Type B pancreatic cell (in vitro differentiated cells): Measurements from ENCODE around the gene ASIC3. TPM values are rescaled to one million over a fixed set of nuclear protein-coding genes. Genes with fewer than 3 reads are reported as not detected.

Source experiments
- DNase-seq: peaks from one replicate; pipeline ENCODE4 v3.0.0; 2021; ENCODE audit warnings: mixed read lengths; ENCODE audit not compliant: unreplicated experiment; ENCODE audit errors: extremely low spot score
- H3K27ac Mint-ChIP-seq: 2 replicates; pipeline ENCODE4 v1.8.0; 2021; ENCODE audit warnings: mild to moderate bottlenecking, mixed read lengths
- H3K27me3 Mint-ChIP-seq: 2 replicates; pipeline ENCODE4 v1.8.0; 2021; ENCODE audit warnings: mixed read lengths
- H3K36me3 Mint-ChIP-seq: 2 replicates; pipeline ENCODE4 v1.8.0; 2021; ENCODE audit warnings: mixed read lengths
- H3K4me1 Mint-ChIP-seq: one replicate; pipeline ENCODE4 v1.8.0; 2021; ENCODE audit warnings: mixed read lengths; ENCODE audit not compliant: unreplicated experiment
- H3K4me3 Mint-ChIP-seq: 2 replicates; pipeline ENCODE4 v1.8.0; 2021; ENCODE audit warnings: mild to moderate bottlenecking, mixed read lengths
- H3K9me3 Mint-ChIP-seq: 2 replicates; pipeline ENCODE4 v1.8.0; 2021; ENCODE audit warnings: mixed read lengths
- total RNA-seq: library from RNA; stranded (reverse); gene quantifications from 2 replicates; pipeline ENCODE4 v1.2.1, GENCODE V29; 2021; ENCODE audit warnings: low replicate concordance
- TF ChIP-seq, protein P1 (sequence below): fragments of 200-600 bp; sonication (generic); conservative IDR thresholded peaks from 2 replicates; pipeline ENCODE4 v1.5.0; 2021; ENCODE audit warnings: antibody characterized with exemption, mild to moderate bottlenecking

ASIC3 gene
- total RNA-seq, 1 donor from 2014 or later, result 4.4 TPM

DNA sequence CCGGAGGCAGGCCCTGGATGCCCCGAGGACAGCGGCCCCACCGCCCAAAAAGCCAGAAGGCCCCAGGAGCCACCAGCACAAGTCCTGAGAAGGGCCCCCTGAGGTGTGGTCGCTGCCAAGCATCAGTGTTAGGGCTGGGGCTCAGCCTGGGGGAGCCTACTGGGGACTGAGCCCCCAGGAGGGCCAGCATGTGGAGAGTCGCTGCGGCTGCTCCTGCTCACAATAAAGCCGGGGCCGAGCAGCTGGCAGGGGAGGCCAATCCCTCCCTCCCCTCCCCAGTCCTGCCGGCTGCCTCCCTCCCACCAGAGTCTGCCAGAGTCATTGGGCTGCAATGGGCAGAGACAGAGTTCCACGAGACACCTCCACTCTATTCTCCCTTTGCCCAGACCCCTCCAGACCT, 3.1 kb upstream of the ASIC3 start:
- peaks cover 9% of the 10 kb centered on the region for H3K27me3 Mint-ChIP-seq
- H3K27ac Mint-ChIP-seq, result no peak overlapping the region
- peaks cover 5% of the 10 kb centered on the region for H3K4me1 Mint-ChIP-seq
- no peak overlapping the region for H3K4me3 Mint-ChIP-seq
- H3K9me3 Mint-ChIP-seq, result no peaks in the 10 kb centered on the region
- no peak for DNase-seq
- no peaks in the 10 kb centered on the region for H3K36me3 Mint-ChIP-seq
- TF ChIP-seq, protein P1, sequence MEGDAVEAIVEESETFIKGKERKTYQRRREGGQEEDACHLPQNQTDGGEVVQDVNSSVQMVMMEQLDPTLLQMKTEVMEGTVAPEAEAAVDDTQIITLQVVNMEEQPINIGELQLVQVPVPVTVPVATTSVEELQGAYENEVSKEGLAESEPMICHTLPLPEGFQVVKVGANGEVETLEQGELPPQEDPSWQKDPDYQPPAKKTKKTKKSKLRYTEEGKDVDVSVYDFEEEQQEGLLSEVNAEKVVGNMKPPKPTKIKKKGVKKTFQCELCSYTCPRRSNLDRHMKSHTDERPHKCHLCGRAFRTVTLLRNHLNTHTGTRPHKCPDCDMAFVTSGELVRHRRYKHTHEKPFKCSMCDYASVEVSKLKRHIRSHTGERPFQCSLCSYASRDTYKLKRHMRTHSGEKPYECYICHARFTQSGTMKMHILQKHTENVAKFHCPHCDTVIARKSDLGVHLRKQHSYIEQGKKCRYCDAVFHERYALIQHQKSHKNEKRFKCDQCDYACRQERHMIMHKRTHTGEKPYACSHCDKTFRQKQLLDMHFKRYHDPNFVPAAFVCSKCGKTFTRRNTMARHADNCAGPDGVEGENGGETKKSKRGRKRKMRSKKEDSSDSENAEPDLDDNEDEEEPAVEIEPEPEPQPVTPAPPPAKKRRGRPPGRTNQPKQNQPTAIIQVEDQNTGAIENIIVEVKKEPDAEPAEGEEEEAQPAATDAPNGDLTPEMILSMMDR, result no peak

GRCh38 chr7:151045967-151046366, 2.4 kb upstream of the ASIC3 start:
- H3K36me3 Mint-ChIP-seq, result no peaks in the 10 kb centered on the region
- TF ChIP-seq, protein P1, result no peak
- H3K27ac Mint-ChIP-seq, result no peak overlapping the region
- DNase-seq, result no peak
- peaks cover 14% of the 10 kb centered on the region for H3K27me3 Mint-ChIP-seq
- H3K4me3 Mint-ChIP-seq, result no peak overlapping the region
- peaks cover 5% of the 10 kb centered on the region for H3K4me1 Mint-ChIP-seq
- H3K9me3 Mint-ChIP-seq, result no peaks in the 10 kb centered on the region

DNA sequence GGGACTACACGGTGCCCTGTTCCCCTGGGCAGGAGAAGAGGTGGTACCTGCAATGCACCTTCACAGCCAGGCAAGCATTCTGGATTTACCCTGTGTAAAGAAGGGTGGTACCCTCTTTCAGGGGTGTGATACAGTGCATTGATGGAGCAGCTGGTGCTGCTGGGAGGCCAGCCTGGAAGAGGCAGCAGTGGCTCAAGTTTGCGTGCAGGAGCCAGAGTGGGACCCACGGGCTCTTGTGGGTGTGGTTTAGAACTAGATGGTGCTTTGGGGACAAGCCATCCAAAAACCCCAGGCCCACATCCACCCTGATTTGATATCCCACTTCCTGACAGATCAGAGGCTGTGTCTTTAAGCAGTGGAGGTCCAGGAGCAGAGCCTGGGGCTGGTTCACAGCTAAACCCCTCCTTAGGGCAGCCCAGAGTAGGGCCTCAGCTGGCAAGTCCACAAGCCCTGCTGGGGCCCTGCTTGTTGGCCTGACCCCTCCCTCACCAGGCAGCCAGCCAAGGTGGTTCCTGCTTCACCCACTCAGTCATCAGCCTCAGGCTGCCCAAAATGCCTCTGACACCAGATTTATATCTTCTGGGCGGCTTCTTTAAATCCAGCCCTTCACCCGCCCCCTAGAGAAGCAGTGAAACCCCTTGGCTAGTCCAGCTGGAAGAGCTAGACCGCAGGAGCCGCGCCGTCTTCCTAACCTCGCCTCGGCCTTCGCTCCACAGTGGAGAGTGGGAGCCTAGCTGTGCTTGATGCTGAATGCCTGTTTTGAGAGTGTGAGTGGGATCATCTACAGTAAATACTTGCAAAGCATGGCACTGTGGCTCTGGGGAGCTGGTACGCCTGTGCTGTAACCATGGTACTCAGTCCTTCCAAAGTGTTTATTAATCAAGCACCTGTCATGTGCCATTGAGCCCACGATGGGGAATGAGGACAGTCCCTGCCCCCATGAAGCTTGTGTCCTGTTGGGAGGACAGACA, 1.4 kb upstream of the ASIC3 start:
- H3K4me1 Mint-ChIP-seq, result peaks cover 5% of the 10 kb centered on the region
- H3K4me3 Mint-ChIP-seq, result no peak overlapping the region
- H3K27me3 Mint-ChIP-seq, result peaks cover 14% of the 10 kb centered on the region
- no peak overlapping the region for H3K27ac Mint-ChIP-seq
- DNase-seq, result no peak
- no peaks in the 10 kb centered on the region for H3K36me3 Mint-ChIP-seq
- TF ChIP-seq, protein P1, result no peak
- H3K9me3 Mint-ChIP-seq, result no peaks in the 10 kb centered on the region

GRCh38 chr7:151048911-151049463, 656 bp downstream of the ASIC3 start:
- no peak for DNase-seq
- no peaks in the 10 kb centered on the region for H3K9me3 Mint-ChIP-seq
- peaks cover 5% of the 10 kb centered on the region for H3K4me1 Mint-ChIP-seq
- H3K27ac Mint-ChIP-seq, result no peak overlapping the region
- H3K4me3 Mint-ChIP-seq, result no peak overlapping the region
- peaks cover 20% of the 10 kb centered on the region for H3K27me3 Mint-ChIP-seq
- TF ChIP-seq, protein P1, result no peak
- peaks cover 4% of the 10 kb centered on the region for H3K36me3 Mint-ChIP-seq

GRCh38 chr7:151051108-151051507, 2.8 kb downstream of the ASIC3 start:
- no peak overlapping the region for H3K27ac Mint-ChIP-seq
- peaks cover 4% of the 10 kb centered on the region for H3K36me3 Mint-ChIP-seq
- TF ChIP-seq, protein P1, result no peak
- H3K27me3 Mint-ChIP-seq, result peaks cover 20% of the 10 kb centered on the region
- H3K9me3 Mint-ChIP-seq, result no peaks in the 10 kb centered on the region
- H3K4me1 Mint-ChIP-seq, result peaks cover 6% of the 10 kb centered on the region
- no peak overlapping the region for H3K4me3 Mint-ChIP-seq
- no peak for DNase-seq
